IPS-NIHi7 (cell line): Measurements from ENCODE around the gene DGUOK.
"Not testable (repeated sequence)": the region's sequence is repeated elsewhere in the genome, so short reads cannot be mapped to it uniquely, and the experiment has no call there.

ENCODE experiments used
- DNase-seq: peaks from one replicate; pipeline ENCODE4 v3.0.0; 2012; ENCODE audit warnings: mixed read lengths; ENCODE audit errors: extremely low spot score

The DGUOK gene

DNA sequence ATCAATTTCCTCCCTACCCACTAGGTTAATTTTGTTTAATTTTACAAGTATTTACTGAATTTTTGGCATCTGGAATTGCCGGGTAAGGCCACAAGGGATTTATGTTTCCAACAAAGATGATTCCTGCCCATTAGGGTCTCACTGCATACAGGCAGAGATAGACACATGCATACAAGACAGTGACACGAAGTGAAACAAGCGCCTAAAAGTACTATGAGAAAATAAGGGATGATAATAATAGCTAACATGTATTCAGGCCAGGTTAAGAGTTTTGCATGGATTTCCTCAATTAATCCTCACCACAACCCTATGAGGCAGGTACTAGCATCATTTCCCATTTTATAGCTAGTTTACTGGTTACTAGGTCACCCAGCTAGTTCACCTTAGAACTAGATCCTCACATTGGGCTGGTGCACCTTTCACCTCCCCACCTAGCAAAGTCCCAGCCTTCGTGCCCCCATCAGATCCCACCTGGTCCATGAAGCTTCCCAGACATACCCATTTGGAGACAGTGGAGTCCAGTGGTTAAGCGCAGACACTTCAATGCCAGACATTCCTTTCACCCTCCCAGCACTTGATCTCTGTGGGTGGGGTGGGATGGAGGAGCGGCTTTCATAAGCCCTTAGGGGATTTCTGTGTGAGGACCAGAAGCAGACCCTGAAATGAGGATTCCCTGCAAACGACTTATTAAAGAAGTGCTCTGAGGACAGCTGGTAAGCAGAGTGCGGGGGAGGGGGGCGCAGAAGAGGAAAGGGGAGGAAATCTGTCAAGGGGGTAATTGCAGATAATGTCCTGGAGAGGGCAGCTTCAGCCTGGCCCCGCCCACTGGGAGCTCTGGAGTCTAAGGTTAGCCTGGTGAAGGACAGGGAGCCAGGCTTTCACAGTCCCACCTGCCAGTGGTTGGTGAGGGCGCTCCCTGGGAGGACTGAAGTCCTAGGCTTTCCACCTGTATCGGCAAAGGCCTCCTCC, 5.8 kb upstream of the DGUOK start:
- peak; percentile 95 for DNase-seq

DNA sequence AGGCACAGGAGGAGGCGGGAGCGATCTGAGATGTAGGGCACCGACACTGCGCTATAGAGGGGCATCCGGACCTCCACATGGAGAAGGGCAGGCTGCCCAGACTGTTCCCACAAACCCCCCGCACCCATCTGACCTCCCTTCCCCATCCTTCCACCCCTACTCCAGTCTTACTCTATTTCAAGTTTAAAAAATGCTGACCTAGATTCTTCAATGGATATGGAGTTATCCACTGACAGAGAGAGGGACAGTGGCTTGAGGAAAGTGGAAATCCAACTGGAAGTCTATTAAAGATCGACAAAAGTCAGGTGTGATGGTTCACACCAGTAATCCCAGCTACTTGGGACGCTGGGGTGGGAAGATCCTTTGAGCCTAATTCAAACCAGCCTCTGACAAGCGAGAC, 5.1 kb upstream of the DGUOK start:
- no peak for DNase-seq

DNA sequence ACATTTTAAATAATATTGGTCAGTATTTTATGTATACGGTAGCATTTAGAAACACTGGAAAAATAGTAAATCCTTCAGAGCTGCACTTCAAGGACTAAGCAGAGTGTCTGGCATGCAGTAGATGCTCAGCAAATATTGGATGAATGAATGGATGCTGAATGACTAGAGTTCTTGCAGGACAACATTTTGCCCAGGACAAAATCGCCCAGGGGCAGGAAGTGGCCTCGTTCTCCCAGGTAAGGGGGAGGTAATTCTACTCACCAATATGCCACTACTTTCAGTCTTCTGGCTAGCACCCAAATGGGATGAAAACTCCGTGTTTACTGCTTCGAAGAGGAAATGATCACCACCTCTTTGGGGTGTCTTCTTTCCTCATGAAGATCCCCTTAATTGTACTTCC, 4.0 kb upstream of the DGUOK start:
- no peak for DNase-seq

DNA sequence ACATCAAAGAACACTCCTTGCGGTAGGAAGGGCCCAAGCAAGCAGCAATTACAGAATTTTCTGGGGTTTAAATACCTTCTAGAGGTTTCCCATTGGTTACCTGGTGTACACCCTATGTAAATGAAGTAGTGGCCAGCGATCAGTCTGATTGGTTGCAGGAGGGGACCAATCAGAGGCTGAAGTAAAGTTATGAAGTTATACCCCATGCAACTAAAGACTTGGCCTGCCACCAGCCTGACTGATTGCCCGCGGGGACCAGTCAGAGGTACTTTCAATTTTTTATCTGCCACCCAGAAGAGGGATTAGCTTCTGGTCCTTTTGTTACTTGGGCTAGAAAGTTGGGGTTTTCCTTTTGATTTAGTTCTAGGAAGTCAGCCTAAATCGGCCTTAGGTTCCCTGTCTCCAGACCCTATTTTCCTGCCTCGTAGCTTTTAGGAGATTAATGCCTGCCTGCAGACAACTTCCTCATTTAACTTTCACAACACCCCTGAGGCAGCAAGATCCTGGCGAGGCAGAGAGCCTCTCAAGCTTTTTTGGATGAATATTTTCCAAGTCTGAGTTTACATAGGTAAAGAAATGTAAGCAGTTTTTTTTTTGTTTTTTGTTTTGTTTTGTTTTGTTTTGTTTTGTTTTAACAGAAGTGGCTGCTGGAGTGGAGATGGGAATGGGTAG, 1.5 kb upstream of the DGUOK start:
- no peak for DNase-seq

DNA sequence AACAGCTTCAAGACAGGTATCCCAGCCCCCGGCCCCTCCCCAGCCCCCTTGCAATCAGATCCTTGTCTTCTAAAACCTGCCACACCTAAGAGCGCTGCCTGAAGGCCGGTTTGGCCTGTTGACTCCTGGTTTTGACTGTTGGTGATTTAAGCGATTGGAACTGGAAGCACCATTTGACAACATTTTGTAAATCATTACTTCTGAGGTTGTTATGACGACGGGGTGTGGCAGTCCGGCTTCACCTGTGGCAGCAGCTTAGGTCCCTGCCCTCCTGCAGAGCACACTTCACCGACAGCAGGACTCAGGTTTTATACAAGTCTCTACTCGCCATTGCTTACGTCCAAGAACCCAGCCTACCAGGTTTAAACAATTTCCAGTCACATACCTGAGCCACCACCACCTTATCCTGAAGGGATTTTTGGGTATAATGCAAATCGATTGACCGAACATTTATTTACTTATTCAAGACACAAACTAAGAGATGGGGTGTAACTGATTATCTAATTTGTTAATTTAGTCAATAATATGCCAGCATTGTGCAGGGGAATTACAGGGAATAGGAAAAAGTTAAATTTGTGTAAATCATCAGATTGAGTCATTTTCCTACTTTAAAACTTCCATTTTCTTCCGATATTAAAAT, 707 bp upstream of the DGUOK start:
- no peak for DNase-seq

DNA sequence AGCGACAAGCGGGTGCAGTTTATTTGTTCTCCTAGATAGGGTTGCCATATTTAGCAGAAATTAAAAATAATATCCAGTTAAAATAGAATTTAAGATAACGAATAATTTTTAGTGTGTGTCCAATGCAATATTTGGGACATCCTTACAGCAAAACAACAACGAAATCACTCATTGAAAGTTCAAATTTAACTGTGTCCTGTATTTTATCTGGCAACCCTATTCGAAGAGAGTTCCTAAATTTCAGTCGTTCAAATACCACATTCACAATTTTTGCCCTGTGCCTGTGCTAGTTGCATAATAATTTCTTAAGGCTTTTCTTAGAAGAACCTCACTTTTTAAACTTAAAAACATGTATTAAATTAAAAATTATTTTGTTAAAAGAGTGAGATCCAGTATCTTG, 664 bp downstream of the DGUOK start:
- no peak for DNase-seq

DNA sequence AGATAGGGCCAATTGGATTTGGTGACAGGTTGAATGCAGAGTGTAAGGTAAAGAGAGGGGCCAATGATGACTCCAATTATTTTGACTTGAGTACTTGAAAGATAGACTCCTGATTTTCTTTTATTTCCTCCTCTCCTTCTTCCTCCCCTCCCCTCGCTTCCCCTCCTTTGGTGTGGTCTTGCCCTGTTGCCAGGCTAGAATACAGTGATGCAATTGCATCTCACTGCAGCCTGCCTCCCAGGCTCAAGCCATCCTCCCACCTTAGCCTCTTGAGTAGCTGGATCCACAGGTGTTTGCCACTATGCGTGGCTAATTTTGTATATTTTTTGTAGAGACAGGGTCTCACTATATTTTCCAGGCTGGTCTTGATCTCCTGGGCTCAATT, 2.3 kb downstream of the DGUOK start:
- DNase-seq = no peak

DNA sequence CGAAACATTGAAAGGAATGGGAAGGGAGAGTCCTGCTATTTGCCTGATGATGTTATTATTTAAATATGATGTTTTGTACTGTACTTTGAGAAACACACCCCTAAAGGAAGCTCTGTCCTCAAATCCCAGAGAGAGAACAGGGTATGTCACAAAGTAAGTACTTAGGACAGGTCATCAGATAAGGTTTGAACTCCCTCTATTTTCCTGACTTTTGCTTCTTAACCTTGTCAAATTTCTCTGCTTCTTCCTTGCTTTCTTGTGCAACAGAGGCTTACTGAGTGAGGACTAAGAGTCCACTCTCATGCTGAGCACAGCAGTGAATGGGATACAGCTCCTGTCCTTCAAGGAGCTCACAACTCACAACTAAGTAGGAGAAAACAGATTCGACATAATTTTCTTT, 3.7 kb downstream of the DGUOK start:
- no peak for DNase-seq

DNA sequence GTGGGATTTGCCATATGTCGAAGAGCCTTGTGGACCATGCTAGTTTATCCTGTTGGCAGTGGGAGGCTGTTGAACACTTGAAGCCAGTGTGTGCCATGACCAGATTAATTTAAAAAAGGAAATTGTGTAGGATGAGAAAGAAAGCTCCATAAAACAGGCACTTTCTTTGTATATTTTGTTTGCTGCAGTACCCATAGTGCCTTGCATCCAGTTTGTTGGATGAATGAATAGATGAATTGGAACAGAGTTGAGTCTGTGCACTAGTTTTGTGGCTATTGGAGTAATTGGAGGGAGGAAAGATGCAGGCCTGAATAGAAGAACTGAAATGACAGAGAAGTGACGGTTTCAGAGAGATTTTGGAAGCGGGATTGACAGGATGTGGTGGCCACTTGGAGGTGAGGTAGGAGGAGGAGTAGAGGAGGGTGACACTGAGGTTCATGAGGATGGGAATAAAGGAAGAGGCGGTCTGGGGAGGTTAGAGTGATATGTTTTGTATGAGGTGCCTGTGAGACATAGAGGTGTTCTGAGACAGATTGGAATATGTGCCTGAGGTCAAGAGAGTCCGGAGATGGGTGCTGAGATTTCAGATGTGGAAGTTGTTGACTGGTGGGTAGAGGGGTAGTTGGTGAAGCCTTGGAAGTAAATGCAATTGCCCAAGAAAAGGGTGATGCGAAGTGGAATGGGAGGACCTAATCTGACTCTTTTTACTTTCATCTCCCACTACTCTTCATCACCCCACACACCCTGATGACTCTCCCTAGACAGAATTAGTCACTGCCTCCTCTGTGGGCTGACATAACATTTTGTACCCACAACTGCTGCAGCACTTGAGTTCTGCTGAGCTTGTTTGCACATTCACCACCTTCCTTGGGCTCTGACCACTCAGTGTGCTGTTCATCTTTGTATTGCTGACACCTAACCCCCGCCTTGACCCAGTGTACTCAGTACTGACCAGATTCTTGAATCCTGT, 5.1 kb downstream of the DGUOK start:
- DNase-seq = no peak

DNA sequence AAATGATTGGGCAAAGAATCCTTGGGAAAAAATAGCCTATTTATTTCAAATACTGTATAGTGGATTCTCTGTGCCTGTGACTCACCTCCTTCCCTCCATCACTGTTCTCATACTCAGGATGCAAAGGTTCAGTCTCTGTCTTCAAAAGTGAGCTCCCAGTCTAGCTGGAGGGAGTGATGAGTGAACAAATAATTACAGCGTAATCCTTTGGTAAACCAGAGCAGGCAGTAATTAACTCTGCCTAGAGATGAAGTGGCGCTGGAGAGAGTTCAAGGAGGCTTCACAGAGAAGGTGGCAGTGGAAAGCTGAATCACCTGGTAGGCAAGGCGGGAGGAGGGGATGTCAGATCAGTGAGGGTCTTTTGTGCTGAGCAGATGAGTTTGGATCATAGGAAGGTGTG, 6.5 kb downstream of the DGUOK start:
- no peak for DNase-seq

DNA sequence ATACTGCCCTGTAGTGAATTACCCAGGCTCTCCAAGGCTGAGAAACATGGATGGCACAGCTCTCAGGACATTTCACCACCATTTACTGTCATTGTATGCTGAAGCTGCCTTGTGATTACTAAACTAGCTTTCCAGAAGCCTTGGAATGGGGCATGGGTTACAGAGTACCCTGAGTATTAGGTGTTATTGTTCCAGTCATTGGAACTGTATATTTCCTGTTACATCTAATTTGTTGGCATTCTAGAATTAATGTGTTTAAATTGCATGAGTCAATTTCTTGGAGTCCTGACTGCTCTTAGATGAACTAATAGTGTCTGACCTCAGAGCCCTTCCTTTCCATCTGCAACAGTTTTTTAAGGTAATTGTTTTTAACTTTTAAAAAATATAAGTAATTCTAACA, 9.0 kb downstream of the DGUOK start:
- no peak for DNase-seq

DNA sequence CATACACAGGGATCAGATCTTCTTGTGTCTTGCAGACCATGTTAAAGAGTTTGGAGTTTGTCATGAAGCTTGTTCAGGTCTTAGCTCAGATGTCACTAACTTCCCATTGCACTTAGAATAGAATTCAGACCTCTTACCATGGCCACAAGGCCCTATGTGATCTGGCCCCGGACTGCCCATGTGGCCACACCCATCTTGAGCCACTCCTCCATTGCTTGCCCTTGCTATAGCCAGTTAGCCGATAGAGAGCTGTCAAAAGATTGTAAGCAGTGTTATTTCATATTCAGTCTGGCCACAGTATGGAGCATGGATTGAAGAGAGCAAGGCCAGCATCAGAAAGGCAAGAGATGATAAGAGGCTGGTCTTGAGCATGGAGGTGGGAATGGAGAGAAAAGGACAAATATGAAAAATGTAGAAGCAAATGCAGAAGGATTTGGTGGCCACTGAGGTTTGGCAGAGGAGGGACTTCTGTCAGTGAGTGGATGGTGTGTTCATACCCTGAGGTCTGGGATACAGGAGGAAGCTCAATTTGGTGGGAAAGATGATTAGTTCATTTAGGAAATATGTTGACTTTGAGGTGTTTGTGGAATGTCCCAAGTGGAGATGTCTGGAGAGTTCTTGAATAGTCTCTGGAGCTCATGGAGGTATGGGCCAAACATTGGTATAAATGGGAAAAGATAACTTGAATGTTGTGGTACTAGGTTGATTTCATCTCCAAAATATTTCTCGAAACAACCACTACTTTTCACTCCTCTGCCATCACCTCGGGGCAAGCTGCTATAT, 10.6 kb downstream of the DGUOK start:
- DNase-seq = no peak

DNA sequence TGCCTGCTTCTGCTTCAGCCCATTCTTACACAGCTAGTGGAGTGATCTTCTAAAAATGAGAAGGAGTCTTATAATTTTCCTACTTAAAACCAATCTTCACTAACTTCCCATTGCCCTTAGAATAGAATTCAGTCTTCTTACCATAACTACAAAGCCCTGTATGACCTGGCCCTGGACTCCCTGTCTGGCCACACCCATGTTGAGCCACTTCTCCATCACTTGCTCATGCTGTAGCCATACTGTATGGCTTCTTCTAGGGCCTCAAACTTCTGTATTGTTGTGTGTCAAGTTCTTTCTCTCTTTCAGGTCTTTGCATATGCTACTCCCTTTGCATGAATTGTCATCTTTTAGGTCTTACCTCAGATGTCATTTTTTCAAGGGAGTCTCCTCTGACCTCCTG, 11.2 kb downstream of the DGUOK start:
- DNase-seq = no peak

DNA sequence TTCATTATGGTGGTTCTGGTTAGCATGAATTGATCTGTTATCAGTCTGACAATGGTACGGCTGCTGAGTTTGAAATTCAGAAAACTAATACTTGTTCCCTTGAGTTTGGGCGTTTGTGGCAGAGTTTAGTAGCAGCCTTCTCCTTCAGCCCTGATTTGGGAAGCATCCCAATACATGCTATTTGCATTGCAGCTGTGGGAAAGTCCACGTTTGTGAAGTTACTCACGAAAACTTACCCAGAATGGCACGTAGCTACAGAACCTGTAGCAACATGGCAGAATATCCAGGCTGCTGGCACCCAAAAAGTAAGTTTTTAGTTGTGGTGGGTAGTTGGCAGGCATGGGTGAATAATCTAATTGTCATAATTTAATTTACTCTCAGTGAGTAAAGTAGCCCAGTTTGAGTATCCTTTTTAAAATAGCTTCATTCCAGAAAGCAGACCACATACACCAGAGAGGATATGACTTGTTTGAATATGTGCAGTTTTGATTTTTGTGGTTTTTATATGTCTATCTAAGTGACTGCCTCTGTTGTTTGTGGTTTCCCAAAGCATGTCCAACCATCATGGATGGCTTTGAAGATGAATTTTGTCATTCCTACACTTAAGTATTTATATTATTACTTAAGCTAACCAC, 12.2 kb downstream of the DGUOK start:
- DNase-seq = no peak

DNA sequence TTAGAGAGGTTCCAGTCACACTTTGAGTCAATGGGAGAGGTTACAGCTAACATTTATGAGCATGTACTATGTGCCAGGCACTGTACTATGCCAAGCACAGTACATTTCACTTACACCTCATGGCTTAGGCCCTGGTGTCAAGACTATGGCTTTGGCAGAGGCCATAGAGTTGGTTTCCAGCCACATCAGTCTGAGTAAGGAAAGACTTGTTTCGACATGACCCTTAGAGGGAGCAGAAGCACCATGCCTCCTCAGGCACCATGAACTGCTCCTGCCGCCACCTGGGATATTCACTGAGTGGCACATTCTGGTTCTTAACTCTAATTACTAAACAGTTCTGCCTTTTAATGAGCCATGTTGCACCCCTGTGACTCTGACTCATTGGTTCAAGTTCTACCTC, 12.7 kb downstream of the DGUOK start:
- peak; percentile 62 for DNase-seq

DNA sequence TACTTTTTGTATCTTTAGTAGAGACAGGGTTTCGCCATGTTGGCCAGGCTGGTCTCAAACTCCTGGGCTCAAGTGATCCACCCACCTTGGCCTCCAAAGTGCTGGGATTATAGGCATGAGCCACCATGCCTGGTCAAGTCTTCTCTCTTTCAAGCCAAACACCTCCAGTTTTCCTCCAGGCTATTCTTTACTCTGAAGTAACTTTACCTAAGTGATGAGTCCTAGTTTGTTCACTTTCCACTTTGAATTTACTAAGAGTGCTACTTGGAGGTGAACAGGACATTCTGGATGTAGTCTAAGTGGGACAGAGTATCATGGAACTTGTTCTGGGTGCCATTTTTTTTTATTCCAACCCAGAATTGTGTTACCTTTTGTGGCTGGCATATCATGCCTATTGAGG, 13.4 kb downstream of the DGUOK start:
- not testable (repeated sequence) for DNase-seq

DNA sequence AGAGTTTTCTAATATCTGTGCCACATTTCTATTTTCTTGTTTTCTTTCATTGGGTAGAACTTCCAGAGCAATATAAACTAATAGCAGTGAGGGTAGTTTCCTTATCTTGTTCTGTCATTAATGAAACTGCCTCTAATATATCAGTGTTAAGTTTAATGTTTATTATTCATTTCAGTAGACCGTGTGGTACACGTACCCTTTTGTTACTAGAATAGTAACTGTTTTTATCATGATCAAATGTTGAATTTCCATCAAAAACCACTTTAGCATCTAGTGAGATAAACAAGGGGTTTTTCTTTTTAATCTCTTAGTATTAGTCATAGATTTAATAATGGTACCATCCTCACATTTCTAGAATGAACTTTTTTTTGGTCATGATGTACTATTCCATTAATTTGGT, 16.0 kb downstream of the DGUOK start:
- no peak for DNase-seq

DNA sequence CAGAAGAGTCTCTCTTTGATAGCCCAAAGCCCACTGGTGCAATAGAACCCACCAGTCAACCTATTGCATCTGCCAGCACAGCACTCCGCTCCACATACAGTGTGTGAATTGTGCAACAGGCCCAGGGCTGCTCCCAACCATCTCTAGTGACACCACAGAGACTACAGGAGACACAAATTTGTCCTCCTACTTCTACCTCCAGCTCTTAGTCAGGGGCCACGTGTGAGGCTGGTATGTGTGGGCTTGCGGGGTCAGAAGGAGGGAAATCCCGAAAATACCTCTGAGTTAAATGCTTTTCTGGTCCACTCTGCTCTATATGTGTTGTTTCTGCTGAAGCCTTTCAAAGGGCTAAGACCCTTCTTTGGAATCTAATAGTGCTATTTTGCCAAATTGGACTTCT, 18.0 kb downstream of the DGUOK start:
- no peak for DNase-seq

DNA sequence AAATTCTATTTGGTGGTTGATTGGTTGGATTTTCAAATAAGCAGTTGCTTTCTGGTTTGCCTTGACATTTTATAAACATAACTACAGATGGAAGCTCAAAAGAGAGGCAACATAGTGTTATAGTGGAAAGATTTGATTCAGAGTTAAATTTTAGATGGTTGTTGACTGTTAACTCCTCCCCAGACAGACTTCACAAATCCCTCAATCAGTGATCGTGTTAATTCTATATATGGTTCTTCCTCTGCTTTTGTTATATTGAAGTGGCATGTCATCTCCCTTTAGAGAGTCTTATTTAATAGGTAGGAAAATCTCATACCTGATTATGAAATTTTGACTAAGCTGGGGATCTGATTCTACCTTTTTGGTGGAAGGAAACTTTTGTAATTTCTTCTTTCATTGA, 19.5 kb downstream of the DGUOK start:
- DNase-seq = no peak

DNA sequence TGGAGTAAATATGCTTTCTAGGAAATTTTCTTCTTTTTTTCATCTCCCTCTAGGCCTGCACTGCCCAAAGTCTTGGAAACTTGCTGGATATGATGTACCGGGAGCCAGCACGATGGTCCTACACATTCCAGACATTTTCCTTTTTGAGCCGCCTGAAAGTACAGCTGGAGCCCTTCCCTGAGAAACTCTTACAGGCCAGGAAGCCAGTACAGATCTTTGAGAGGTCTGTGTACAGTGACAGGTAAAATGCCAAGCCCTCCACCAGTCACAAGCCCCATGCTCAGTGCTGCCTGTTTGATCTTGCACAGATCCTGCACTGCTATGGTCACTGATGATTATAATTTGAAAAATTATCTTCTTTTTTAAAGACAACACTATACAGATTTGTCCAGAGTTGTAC, 20.0 kb downstream of the DGUOK start:
- DNase-seq = no peak
